ENCODE measurements around the gene CLIC6.

The CLIC6 gene

DNA sequence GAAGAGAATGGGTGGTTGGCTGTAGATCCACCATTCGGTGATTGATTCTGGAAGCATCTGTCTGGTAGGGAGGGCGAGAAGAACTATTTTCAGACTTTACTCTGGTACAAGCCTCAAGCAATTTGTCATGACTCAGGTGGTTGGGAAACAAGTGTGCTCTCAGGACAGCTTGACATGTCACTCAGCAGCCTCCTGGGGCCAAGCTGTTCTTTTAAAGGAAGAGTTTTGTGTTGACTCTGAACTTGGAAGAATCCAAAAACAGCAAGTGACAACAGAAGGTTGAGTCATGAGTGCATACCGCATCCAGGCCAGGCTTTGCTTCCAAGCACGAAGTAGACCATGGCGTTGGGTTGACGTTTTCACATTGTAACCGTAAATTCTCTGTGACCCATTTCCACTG lies 65.9 kb downstream of the CLIC6 start:
- Histone ChIP-seq H3K9me3 (ENCODE audit: control insufficient read depth, low read length) (no peaks in the 10 kb centered on the region), H2BK15ac (ENCODE audit: low read depth, poor library complexity, severe bottlenecking) (no peak overlapping the region), H3K27me3 (ENCODE audit: control insufficient read depth in 1 of 2, insufficient read depth in 1 of 2, low read length in 2 of 2) (peaks cover 0 to 6% of the 10 kb centered on the region in 2 experiments), H3K4me3 (ENCODE audit: insufficient read depth in 1 of 2, low read depth in 1 of 2, low read length in 2 of 2) (no peak overlapping the region), H2AK5ac (ENCODE audit: low read length, severe bottlenecking) (no peak overlapping the region), H4K8ac (ENCODE audit: low read length) (no peak overlapping the region), H3K79me1 (replicated peaks; ENCODE audit: low read length, poor library complexity, severe bottlenecking) (no peaks in the 10 kb centered on the region), H2BK5ac (ENCODE audit: low read depth, low read length, poor library complexity, severe bottlenecking) (no peak overlapping the region), H3K14ac (ENCODE audit: low read length in 2 of 2) (no peak overlapping the region), H4K91ac (ENCODE audit: low read length) (no peak overlapping the region), H3K4ac (ENCODE audit: low read depth in 1 of 2, low read length in 2 of 2) (no peak overlapping the region), H3K36me3 (ENCODE audit: control insufficient read depth in 1 of 2, insufficient read depth in 2 of 2, low read depth in 1 of 2, low read length in 2 of 2) (no peaks in the 10 kb centered on the region), H3K23ac (ENCODE audit: low read length in 2 of 2) (no peak overlapping the region), H3K18ac (ENCODE audit: low read depth in 1 of 2, low read length in 2 of 2) (no peak overlapping the region), H3K27ac (ENCODE audit: low read length, poor library complexity, severe bottlenecking) (no peak overlapping the region), H2BK120ac (ENCODE audit: low read depth, low read length) (no peak overlapping the region), H3K4me1 (ENCODE audit: control insufficient read depth, insufficient read depth, low read depth, low read length) (peaks cover 2% of the 10 kb centered on the region), H3K4me2 (ENCODE audit: low read length, poor library complexity, severe bottlenecking) (no peak overlapping the region), H2BK12ac (ENCODE audit: low read length in 2 of 2) (no peak overlapping the region), H3K9ac (ENCODE audit: low read length) (no peak overlapping the region), H2AFZ (ENCODE audit: low read depth, low read length) (no peak overlapping the region)
- WGBS, result 86% methylated on average over 4 of the region's 7 CpGs
- no peak for DNase-seq

DNA sequence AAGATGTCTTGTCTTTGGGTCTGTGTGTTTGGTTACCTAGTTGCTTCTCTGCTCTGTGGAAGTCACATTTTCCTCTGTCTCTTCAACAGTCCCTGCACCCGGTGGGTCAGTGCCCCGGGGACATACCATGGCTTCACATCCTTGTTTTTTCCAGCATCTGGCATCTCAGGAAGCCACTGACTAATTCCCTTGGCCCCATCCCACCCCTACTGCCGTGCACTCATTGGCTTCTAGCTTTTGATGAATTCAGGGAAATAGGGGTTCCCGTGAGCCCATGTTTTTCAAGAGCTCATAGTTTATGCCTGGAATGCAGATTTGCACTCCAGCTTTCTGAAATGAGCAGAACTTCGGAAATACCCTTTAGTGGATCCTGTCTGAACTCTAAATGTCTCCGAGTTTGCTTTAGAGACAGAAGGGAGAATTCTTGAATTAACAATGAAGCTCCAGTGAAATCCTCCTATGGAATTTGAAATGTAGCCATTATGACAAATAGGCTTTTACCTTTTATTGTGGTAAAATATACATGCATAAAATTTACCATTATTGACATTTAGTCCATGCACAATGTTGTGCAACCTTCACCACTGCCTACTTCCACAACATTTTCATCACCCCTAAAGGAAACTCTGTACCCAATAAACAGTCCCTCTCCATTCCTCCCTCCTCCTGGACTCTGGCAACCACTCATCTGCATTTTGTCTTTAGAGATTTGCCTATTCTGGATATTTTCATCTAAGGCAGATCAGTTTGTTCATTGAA lies 67.5 kb downstream of the CLIC6 start:
- H3K79me1 ChIP-seq (replicated peaks; ENCODE audit: low read length, poor library complexity, severe bottlenecking), result no peaks in the 10 kb centered on the region
- no peak overlapping the region for H3K4me2 ChIP-seq (ENCODE audit: low read length, poor library complexity, severe bottlenecking)
- peaks cover 0 to 12% of the 10 kb centered on the region in 2 experiments for H3K27me3 ChIP-seq (ENCODE audit: control insufficient read depth in 1 of 2, insufficient read depth in 1 of 2, low read length in 2 of 2)
- H3K18ac ChIP-seq (ENCODE audit: low read depth in 1 of 2, low read length in 2 of 2), result no peak overlapping the region
- DNase-seq, result no peak
- 73% methylated on average over 6 of the region's 6 CpGs for WGBS
- H2BK5ac ChIP-seq (ENCODE audit: low read depth, low read length, poor library complexity, severe bottlenecking), result no peak overlapping the region
- H3K4ac ChIP-seq (ENCODE audit: low read depth in 1 of 2, low read length in 2 of 2), result no peak overlapping the region
- no peak overlapping the region for H2AFZ ChIP-seq (ENCODE audit: low read depth, low read length)
- no peak overlapping the region for H2BK12ac ChIP-seq (ENCODE audit: low read length in 2 of 2)
- no peak overlapping the region for H2BK15ac ChIP-seq (ENCODE audit: low read depth, poor library complexity, severe bottlenecking)
- peaks cover 2% of the 10 kb centered on the region for H3K4me1 ChIP-seq (ENCODE audit: control insufficient read depth, insufficient read depth, low read depth, low read length)
- H3K4me3 ChIP-seq (ENCODE audit: insufficient read depth in 1 of 2, low read depth in 1 of 2, low read length in 2 of 2), result no peak overlapping the region
- H4K91ac ChIP-seq (ENCODE audit: low read length), result no peak overlapping the region
- no peak overlapping the region for H3K14ac ChIP-seq (ENCODE audit: low read length in 2 of 2)
- no peak overlapping the region for H2BK120ac ChIP-seq (ENCODE audit: low read depth, low read length)
- H3K9me3 ChIP-seq (ENCODE audit: control insufficient read depth, low read length), result no peaks in the 10 kb centered on the region
- no peaks in the 10 kb centered on the region for H3K36me3 ChIP-seq (ENCODE audit: control insufficient read depth in 1 of 2, insufficient read depth in 2 of 2, low read depth in 1 of 2, low read length in 2 of 2)
- no peak overlapping the region for H2AK5ac ChIP-seq (ENCODE audit: low read length, severe bottlenecking)
- H3K9ac ChIP-seq (ENCODE audit: low read length), result no peak overlapping the region
- no peak overlapping the region for H3K27ac ChIP-seq (ENCODE audit: low read length, poor library complexity, severe bottlenecking)
- H3K23ac ChIP-seq (ENCODE audit: low read length in 2 of 2), result no peak overlapping the region
- H4K8ac ChIP-seq (ENCODE audit: low read length), result no peak overlapping the region

DNA sequence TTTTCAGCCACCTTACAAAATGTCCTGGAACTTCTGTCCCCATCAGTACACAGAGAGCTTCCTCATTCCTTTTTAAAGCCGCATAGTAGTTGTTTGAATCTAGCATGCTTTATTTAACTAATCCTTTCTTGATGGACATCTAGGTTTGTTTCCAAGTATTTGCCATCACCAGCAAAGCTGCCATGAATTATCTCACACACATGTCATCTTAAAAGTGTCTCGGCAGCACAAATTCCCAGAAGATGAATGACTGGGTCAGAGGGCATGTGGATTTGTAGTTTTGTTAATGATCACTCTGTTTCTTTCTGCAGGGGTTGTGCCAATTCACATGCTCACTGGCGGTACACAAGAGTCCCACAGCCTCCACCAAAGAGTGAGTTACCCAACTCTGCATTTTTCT lies 68.3 kb downstream of the CLIC6 start:
- H3K14ac ChIP-seq (ENCODE audit: low read length in 2 of 2), result no peak overlapping the region
- 20% methylated on average over 1 of the region's 3 CpGs for WGBS
- peak; percentile 3 for DNase-seq
- H2BK15ac ChIP-seq (ENCODE audit: low read depth, poor library complexity, severe bottlenecking), result no peak overlapping the region
- H3K4me2 ChIP-seq (ENCODE audit: low read length, poor library complexity, severe bottlenecking), result no peak overlapping the region
- no peaks in the 10 kb centered on the region for H3K36me3 ChIP-seq (ENCODE audit: control insufficient read depth in 1 of 2, insufficient read depth in 2 of 2, low read depth in 1 of 2, low read length in 2 of 2)
- H3K4ac ChIP-seq (ENCODE audit: low read depth in 1 of 2, low read length in 2 of 2), result no peak overlapping the region
- H4K91ac ChIP-seq (ENCODE audit: low read length), result no peak overlapping the region
- no peak overlapping the region for H3K27ac ChIP-seq (ENCODE audit: low read length, poor library complexity, severe bottlenecking)
- H2AK5ac ChIP-seq (ENCODE audit: low read length, severe bottlenecking), result no peak overlapping the region
- no peaks in the 10 kb centered on the region for H3K79me1 ChIP-seq (replicated peaks; ENCODE audit: low read length, poor library complexity, severe bottlenecking)
- no peak overlapping the region for H3K18ac ChIP-seq (ENCODE audit: low read depth in 1 of 2, low read length in 2 of 2)
- H2BK12ac ChIP-seq (ENCODE audit: low read length in 2 of 2), result no peak overlapping the region
- H3K23ac ChIP-seq (ENCODE audit: low read length in 2 of 2), result no peak overlapping the region
- peaks cover 0 to 13% of the 10 kb centered on the region in 2 experiments for H3K27me3 ChIP-seq (ENCODE audit: control insufficient read depth in 1 of 2, insufficient read depth in 1 of 2, low read length in 2 of 2)
- no peak overlapping the region for H4K8ac ChIP-seq (ENCODE audit: low read length)
- no peak overlapping the region for H2AFZ ChIP-seq (ENCODE audit: low read depth, low read length)
- no peak overlapping the region for H3K4me3 ChIP-seq (ENCODE audit: insufficient read depth in 1 of 2, low read depth in 1 of 2, low read length in 2 of 2)
- no peak overlapping the region for H2BK120ac ChIP-seq (ENCODE audit: low read depth, low read length)
- no peak overlapping the region for H2BK5ac ChIP-seq (ENCODE audit: low read depth, low read length, poor library complexity, severe bottlenecking)
- H3K9me3 ChIP-seq (ENCODE audit: control insufficient read depth, low read length), result no peaks in the 10 kb centered on the region
- no peak overlapping the region for H3K9ac ChIP-seq (ENCODE audit: low read length)
- peaks cover 2% of the 10 kb centered on the region for H3K4me1 ChIP-seq (ENCODE audit: control insufficient read depth, insufficient read depth, low read depth, low read length)

DNA sequence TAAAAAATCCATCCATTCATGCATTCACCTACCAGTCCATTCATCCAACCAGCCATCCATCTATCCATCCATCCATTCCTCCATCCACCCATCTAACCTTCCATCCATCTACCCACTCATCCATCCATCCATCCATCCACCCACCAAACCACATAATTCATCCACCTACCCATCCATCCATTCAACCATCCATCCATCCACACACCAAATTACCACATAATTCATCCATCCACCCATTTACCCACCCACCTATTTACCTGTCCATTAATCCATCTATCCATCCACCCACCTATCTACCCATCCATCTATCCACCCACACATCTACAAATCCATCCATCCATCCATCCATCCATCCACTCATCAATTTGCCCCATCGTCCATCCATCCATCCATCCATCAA lies 71.4 kb downstream of the CLIC6 start:
- Histone ChIP-seq H3K9ac (ENCODE audit: low read length) (no peak overlapping the region), H2AFZ (ENCODE audit: low read depth, low read length) (no peak overlapping the region), H3K9me3 (ENCODE audit: control insufficient read depth, low read length) (no peaks in the 10 kb centered on the region), H3K79me1 (replicated peaks; ENCODE audit: low read length, poor library complexity, severe bottlenecking) (no peaks in the 10 kb centered on the region), H3K4me1 (ENCODE audit: control insufficient read depth, insufficient read depth, low read depth, low read length) (peaks cover 7% of the 10 kb centered on the region), H4K91ac (ENCODE audit: low read length) (no peak overlapping the region), H2AK5ac (ENCODE audit: low read length, severe bottlenecking) (no peak overlapping the region), H3K4ac (ENCODE audit: low read depth in 1 of 2, low read length in 2 of 2) (no peak overlapping the region), H3K18ac (ENCODE audit: low read depth in 1 of 2, low read length in 2 of 2) (no peak overlapping the region), H3K4me3 (ENCODE audit: insufficient read depth in 1 of 2, low read depth in 1 of 2, low read length in 2 of 2) (no peak overlapping the region), H3K36me3 (ENCODE audit: control insufficient read depth in 1 of 2, insufficient read depth in 2 of 2, low read depth in 1 of 2, low read length in 2 of 2) (no peaks in the 10 kb centered on the region), H3K14ac (ENCODE audit: low read length in 2 of 2) (no peak overlapping the region), H2BK15ac (ENCODE audit: low read depth, poor library complexity, severe bottlenecking) (no peak overlapping the region), H3K4me2 (ENCODE audit: low read length, poor library complexity, severe bottlenecking) (no peak overlapping the region), H3K27me3 (ENCODE audit: control insufficient read depth in 1 of 2, insufficient read depth in 1 of 2, low read length in 2 of 2) (peaks cover 0 to 16% of the 10 kb centered on the region in 2 experiments), H3K27ac (ENCODE audit: low read length, poor library complexity, severe bottlenecking) (no peak overlapping the region), H4K8ac (ENCODE audit: low read length) (no peak overlapping the region), H2BK5ac (ENCODE audit: low read depth, low read length, poor library complexity, severe bottlenecking) (no peak overlapping the region), H2BK120ac (ENCODE audit: low read depth, low read length) (no peak overlapping the region), H3K23ac (ENCODE audit: low read length in 2 of 2) (no peak overlapping the region), H2BK12ac (ENCODE audit: low read length in 2 of 2) (no peak overlapping the region)
- WGBS, result 53% methylated on average over 1 of the region's 1 CpG
- DNase-seq, result no peak
